Caco-2 (cell line): Measurements from ENCODE around the gene SHOC1. TPM values are rescaled to one million over a fixed set of nuclear protein-coding genes. Genes with fewer than 3 reads are reported as not detected.

Experiments used
- BruUV-seq: library from RNA; stranded (reverse); fragments of 400-500 nt; replicated peaks from 2 replicates; lab custom pipeline; 2021; lab: Mats Ljungman, UMichigan
- CTCF ChIA-PET: fragments of 300-600 bp; sonication (Branson Sonifier 250); formaldehyde crosslinking; loops from one replicate; lab custom pipeline; 2022; ENCODE audit warnings: antibody characterized with exemption; lab: Charles Lee
- POLR2A ChIA-PET: fragments of 300-600 bp; sonication (Branson Sonifier 250); formaldehyde crosslinking; loops from one replicate; lab custom pipeline; 2022; ENCODE audit warnings: antibody characterized with exemption; lab: Charles Lee
- DNase-seq, 2 experiments: peaks; one replicate each; pipeline versions ENCODE4 v3.0.0 to v3.0.0-alpha.2; 2020 to 2022
- H3K27me3 ChIP-seq: replicated peaks from 2 replicates; pipeline ENCODE4 v1.6.0; 2011; ENCODE audit warnings: low read length; ENCODE audit not compliant: control insufficient read depth, insufficient read depth
- H3K36me3 ChIP-seq: 2 replicates; pipeline ENCODE4 v1.5.1; 2011; ENCODE audit warnings: low read length; ENCODE audit not compliant: control insufficient read depth, insufficient read depth
- H3K4me1 ChIP-seq: fragments of 250-450 bp; sonication (Bioruptor Pico); 2 replicates; pipeline ENCODE4 v1.5.1; 2020; ENCODE audit warnings: mild to moderate bottlenecking
- H3K4me3 ChIP-seq: 2 replicates; pipeline ENCODE4 v1.5.1; 2011; ENCODE audit warnings: low read depth, mild to moderate bottlenecking, control low read depth, low read length
- H3K9me3 ChIP-seq: fragments of 250-450 bp; sonication (Bioruptor Pico); 2 replicates; pipeline ENCODE4 v1.5.1; 2020; ENCODE audit warnings: mild to moderate bottlenecking, moderate library complexity
- H3K27ac Mint-ChIP-seq: one replicate; pipeline ENCODE4 v1.8.0; 2022; ENCODE audit warnings: mixed read lengths; ENCODE audit not compliant: unreplicated experiment
- H3K27me3 Mint-ChIP-seq: one replicate; pipeline ENCODE4 v1.8.0; 2022; ENCODE audit warnings: mixed read lengths; ENCODE audit not compliant: insufficient read depth, unreplicated experiment
- H3K36me3 Mint-ChIP-seq: one replicate; pipeline ENCODE4 v1.8.0; 2022; ENCODE audit warnings: mild to moderate bottlenecking, mixed read lengths; ENCODE audit not compliant: insufficient read depth, unreplicated experiment
- H3K4me1 Mint-ChIP-seq: one replicate; pipeline ENCODE4 v1.8.0; 2022; ENCODE audit warnings: low read depth, mixed read lengths; ENCODE audit not compliant: unreplicated experiment
- H3K4me3 Mint-ChIP-seq: one replicate; pipeline ENCODE4 v1.8.0; 2022; ENCODE audit warnings: mild to moderate bottlenecking, moderate library complexity, mixed read lengths; ENCODE audit not compliant: unreplicated experiment
- H3K9me3 Mint-ChIP-seq: one replicate; pipeline ENCODE4 v1.8.0; 2022; ENCODE audit warnings: mixed read lengths; ENCODE audit not compliant: unreplicated experiment
- CTCF ChIP-seq, 2 experiments: fragments of 200-600 bp in 1 of 2; IDR thresholded peaks; 1 replicate in 1 of 2; 2 replicates in 1 of 2; pipeline versions ENCODE4 v1.5.1 to v1.8.0; 2011 to 2022; ENCODE audit warnings: antibody characterized with exemption in 1 of 2, control low read depth in 1 of 2, inconsistent platforms in 1 of 2, low read depth in 1 of 2, low read length in 1 of 2, mild to moderate bottlenecking in 1 of 2, moderate library complexity in 1 of 2; ENCODE audit not compliant: insufficient read depth in 1 of 2, severe bottlenecking in 1 of 2, unreplicated experiment in 1 of 2
- intact Hi-C: fragments of 100-400 bp; cut with micrococcal nuclease; formaldehyde crosslinking; loops from one replicate; pipeline ENCODE4 v1.10.0; 2022; ENCODE audit not compliant: unreplicated experiment
- total RNA-seq: library from RNA; stranded (reverse); gene quantifications from 2 replicates; pipeline ENCODE4 v1.2.3, GENCODE V29; 2022

SHOC1 gene
- total RNA-seq, 1 experiment from 2014 or later, result not detected

DNA sequence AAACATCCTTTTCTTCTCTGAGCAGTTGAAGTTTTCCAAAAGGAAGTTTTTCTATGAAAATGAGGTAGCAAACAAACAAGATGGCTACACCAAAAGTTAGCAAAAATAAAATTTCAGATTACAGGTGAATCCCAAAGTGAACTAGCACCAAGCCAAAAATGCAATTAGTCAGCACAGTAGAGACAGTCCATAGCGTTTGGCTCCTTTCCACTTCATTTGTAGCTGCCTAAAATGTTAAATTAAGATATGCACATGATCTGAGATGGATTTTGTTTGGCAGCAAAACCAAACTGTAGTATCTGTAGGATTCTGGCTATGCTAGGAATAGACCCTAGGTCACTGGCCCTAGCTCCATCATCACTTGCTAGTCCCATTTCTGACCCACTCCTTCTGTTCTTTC, 45.7 kb upstream of the SHOC1 start:
- DNase-seq, result no peak
- peaks cover 3% of the 10 kb centered on the region for H3K9me3 Mint-ChIP-seq
- H3K4me1 Mint-ChIP-seq, result peaks cover 11% of the 10 kb centered on the region
- ChIA-PET CTCF (no interaction called here), POLR2A (no interaction called here)
- TF ChIP-seq CTCF (IDR thresholded peaks at IDR 0.05; ENCODE audit: insufficient read depth in 1 of 2, low read depth in 1 of 2, low read length in 1 of 2, severe bottlenecking in 1 of 2, unreplicated experiment in 1 of 2), result no peak
- intact Hi-C loops, result no loop called here
- Histone ChIP-seq H3K4me1 (peaks cover 22% of the 10 kb centered on the region), H3K4me3 (no peak overlapping the region), H3K9me3 (no peaks in the 10 kb centered on the region), H3K36me3 (no peaks in the 10 kb centered on the region; the same call in 1 of the 2 replicates), H3K27me3 (no peaks in the 10 kb centered on the region)
- H3K4me3 Mint-ChIP-seq, result no peak overlapping the region
- no TSS peak for BruUV-seq
- H3K27ac Mint-ChIP-seq, result no peak overlapping the region
- no peaks in the 10 kb centered on the region for H3K36me3 Mint-ChIP-seq
- H3K27me3 Mint-ChIP-seq, result no peaks in the 10 kb centered on the region

- Histone ChIP-seq H3K9me3 (no peaks in the 10 kb centered on the region), H3K27me3 (no peaks in the 10 kb centered on the region), H3K4me3 (no peak overlapping the region), H3K36me3 (no peaks in the 10 kb centered on the region; the same call in 1 of the 2 replicates), H3K4me1 (peaks cover 22% of the 10 kb centered on the region)
- intact Hi-C loops, result no loop called here
- no peak overlapping the region for H3K27ac Mint-ChIP-seq
- ChIA-PET POLR2A (no interaction called here), CTCF (no interaction called here)
- H3K9me3 Mint-ChIP-seq, result peaks cover 8% of the 10 kb centered on the region
- H3K36me3 Mint-ChIP-seq, result no peaks in the 10 kb centered on the region
- BruUV-seq, result no TSS peak
- DNase-seq, result no peak
- TF ChIP-seq CTCF (IDR thresholded peaks at IDR 0.05; ENCODE audit: insufficient read depth in 1 of 2, low read depth in 1 of 2, low read length in 1 of 2, severe bottlenecking in 1 of 2, unreplicated experiment in 1 of 2), result no peak
- H3K4me1 Mint-ChIP-seq, result peaks cover 11% of the 10 kb centered on the region
- H3K4me3 Mint-ChIP-seq, result no peak overlapping the region
- H3K27me3 Mint-ChIP-seq, result no peaks in the 10 kb centered on the region
Measured at GRCh38 chr9:111839987-111840386, 45.2 kb upstream of the SHOC1 start.

- BruUV-seq, result no TSS peak
- no peaks in the 10 kb centered on the region; the same call in 1 of the 2 replicates for H3K36me3 ChIP-seq
- no peaks in the 10 kb centered on the region for H3K27me3 ChIP-seq
- Mint-ChIP-seq H3K4me3 (peak overlapping the region; percentile 28), H3K27me3 (no peaks in the 10 kb centered on the region), H3K36me3 (no peaks in the 10 kb centered on the region), H3K9me3 (peaks cover 11% of the 10 kb centered on the region), H3K27ac (peak overlapping the region; percentile 18), H3K4me1 (peaks cover 11% of the 10 kb centered on the region)
- no peak overlapping the region for H3K4me3 ChIP-seq
- TF ChIP-seq CTCF (IDR thresholded peaks at IDR 0.05; ENCODE audit: insufficient read depth in 1 of 2, low read depth in 1 of 2, low read length in 1 of 2, severe bottlenecking in 1 of 2, unreplicated experiment in 1 of 2), result no peak
- DNase-seq, result no peak
- POLR2A ChIA-PET, result no interaction called here
- H3K9me3 ChIP-seq, result no peaks in the 10 kb centered on the region
- intact Hi-C loops, result no loop called here
- H3K4me1 ChIP-seq, result peaks cover 22% of the 10 kb centered on the region
- CTCF ChIA-PET, result no interaction called here
Measured at GRCh38 chr9:111839387-111839786, 44.6 kb upstream of the SHOC1 start.
